ENCODE results near the gene SLC4A4. TPM values are rescaled to one million over a fixed set of nuclear protein-coding genes. Genes with fewer than 3 reads are reported as not detected.

The SLC4A4 gene
- total and polyA plus RNA-seq, 2 of the 13 experiments (the other 11 are each of a cell fraction or from before 2014, with no cell fraction given): 0.01 TPM; not detected in 1

DNA sequence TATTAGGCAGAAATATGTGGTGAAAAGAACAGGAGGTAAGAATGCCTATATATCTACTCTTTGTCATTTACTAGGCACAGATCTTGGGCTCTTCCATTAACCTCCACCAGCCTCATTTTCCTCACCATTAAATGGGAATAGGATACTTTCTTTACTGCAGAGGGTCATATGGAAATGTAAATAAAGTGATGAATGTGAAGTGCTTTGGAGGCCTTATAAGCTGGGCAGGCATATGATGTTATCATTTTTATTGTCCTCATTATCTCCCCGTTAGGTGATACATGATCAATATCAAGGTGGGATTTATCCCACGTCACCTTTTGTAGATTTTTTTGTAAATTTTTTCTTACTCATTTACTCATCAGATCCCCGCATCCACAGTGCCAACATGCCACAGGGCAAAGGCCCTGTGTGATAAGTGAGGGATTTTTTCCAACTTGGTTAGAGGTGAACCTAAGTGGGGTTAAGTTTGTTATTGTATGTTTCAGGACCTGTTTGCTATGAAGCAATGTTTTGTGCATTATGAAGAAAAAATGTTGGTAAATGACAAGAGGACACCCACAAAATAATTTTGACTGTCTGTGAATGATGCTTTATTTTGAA lies 107.8 kb downstream of the SLC4A4 start (continued):
- TF ChIP-seq ZNF646 (CRISPR knock-in tag; IDR thresholded peaks at IDR 0.05) (no peak), ZNF75D (CRISPR knock-in tag; IDR thresholded peaks at IDR 0.05; ENCODE audit: borderline replicate concordance) (no peak)

DNA sequence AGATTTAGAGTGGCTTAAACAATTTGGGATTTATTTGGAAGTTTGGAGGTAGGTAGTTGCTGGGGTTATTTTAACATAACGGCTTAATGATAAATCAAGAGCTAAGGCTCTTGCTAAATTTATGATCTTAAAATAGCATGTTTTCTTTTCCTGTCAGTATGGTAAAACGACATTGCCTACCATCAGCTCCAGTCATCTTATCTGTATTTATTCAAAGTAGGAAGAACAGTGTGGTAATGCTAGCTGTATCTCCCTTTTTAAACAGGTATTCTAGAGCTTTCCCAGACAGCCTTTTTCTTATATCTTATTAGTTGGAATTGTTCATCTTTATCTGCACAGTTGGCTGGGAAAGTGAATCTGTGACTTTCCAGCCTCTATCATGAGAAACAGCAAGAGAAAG lies 110.2 kb downstream of the SLC4A4 start:
- Histone ChIP-seq H4K20me1 (ENCODE audit: insufficient read depth, low read length) (no peaks in the 10 kb centered on the region), H3K79me2 (ENCODE audit: insufficient read depth, low read length) (no peaks in the 10 kb centered on the region), H3K9ac (ENCODE audit: insufficient read depth, low read depth, low read length) (no peak overlapping the region), H3K9me3 (ENCODE audit: low read length) (no peaks in the 10 kb centered on the region), H2AFZ (ENCODE audit: low read length) (no peak overlapping the region), H3K4me1 (ENCODE audit: insufficient read depth, low read length) (no peaks in the 10 kb centered on the region), H3K4me2 (ENCODE audit: low read depth, low read length) (no peak overlapping the region), H3K27me3 (ENCODE audit: control insufficient read depth in 1 of 2, insufficient read depth in 2 of 2, low read length in 2 of 2) (no peaks in the 10 kb centered on the region), H3K4me3 (replicated peaks in 1 of 3; ENCODE audit: insufficient read depth in 1 of 3, low read depth in 2 of 3, low read length in 3 of 3) (no peak overlapping the region), H3K36me3 (replicated peaks in 1 of 2; ENCODE audit: control insufficient read depth in 1 of 2, insufficient read depth in 2 of 2, low read length in 2 of 2) (no peaks in the 10 kb centered on the region), H3K27ac (ENCODE audit: extremely low read length, insufficient read depth, low read length) (no peak overlapping the region)
- intact Hi-C loops (cut with micrococcal nuclease; ENCODE audit: unreplicated experiment) (loop anchor here (10.0 kb wide), 1 partner anchor 1464 kb away; no protein-coding TSS in a partner anchor), in situ Hi-C loops (cut with HindIII; ENCODE audit: extremely low pct_ligation_motif_present, low pct_unique_long_range_greater_than_20kb) (no loop called here)
- ChIA-PET CTCF (ENCODE audit: low intra/inter-chr PET ratio, low total read pairs) (no interaction called here), POLR2A (no interaction called here)
- FAIRE-seq (no peak), ATAC-seq (no peak), DNase-seq (ENCODE audit: low spot score) (no peak)
- no TSS peak for BruUV-seq (replicated peaks)
- TF ChIP-seq HMGXB3 (CRISPR knock-in tag; IDR thresholded peaks at IDR 0.05; ENCODE audit: borderline replicate concordance) (no peak), FOXM1 (CRISPR knock-in tag; IDR thresholded peaks at IDR 0.05) (no peak), TARDBP (CRISPR knock-in tag; IDR thresholded peaks at IDR 0.05) (no peak), ZNF75D (CRISPR knock-in tag; IDR thresholded peaks at IDR 0.05; ENCODE audit: borderline replicate concordance) (no peak), SAP130 (CRISPR knock-in tag; IDR thresholded peaks at IDR 0.05; ENCODE audit: low read depth) (no peak), SIN3A (IDR thresholded peaks at IDR 0.05; ENCODE audit: borderline replicate concordance, low read depth, low read length) (no peak), AKAP8 (CRISPR knock-in tag; IDR thresholded peaks at IDR 0.05) (no peak), ZNF230 (CRISPR knock-in tag; IDR thresholded peaks at IDR 0.05) (no peak)
- 0% methylated on average over 2 of the region's 2 CpGs for WGBS (ENCODE audit: low lambda C conversion rate)

Data from HepG2 (cell line).